WTC11 (cell line): ENCODE results near the gene MCM5. TPM values are rescaled to one million over a fixed set of nuclear protein-coding genes. Genes with fewer than 3 reads are reported as not detected.

Experiments
- ATAC-seq: fragments of 200-7000 bp; cut with Tn5 transposase; 2 replicates; pipeline ENCODE4 v1.10.0; 2021; ENCODE audit warnings: mild to moderate bottlenecking, moderate library complexity
- CTCF ChIA-PET: fragments of 300-600 bp; sonication (Branson Sonifier 250); formaldehyde crosslinking; loops from one replicate; lab custom pipeline; 2021; ENCODE audit warnings: antibody characterized with exemption; lab: Charles Lee
- POLR2A ChIA-PET: fragments of 350-600 bp; sonication (Branson Sonifier 250); formaldehyde crosslinking; loops from one replicate; lab custom pipeline; 2021; ENCODE audit warnings: antibody characterized with exemption; lab: Charles Lee
- DNase-seq: peaks from one replicate; pipeline ENCODE4 v3.0.0; 2021; ENCODE audit warnings: low spot score
- H3K27ac Mint-ChIP-seq: 2 replicates; pipeline ENCODE4 v1.8.0; 2021; ENCODE audit warnings: mixed read lengths
- H3K27me3 Mint-ChIP-seq: 2 replicates; pipeline ENCODE4 v1.8.0; 2021; ENCODE audit warnings: low read depth, mild to moderate bottlenecking, moderate library complexity, mixed read lengths
- H3K36me3 Mint-ChIP-seq: 2 replicates; pipeline ENCODE4 v1.8.0; 2021; ENCODE audit warnings: mixed read lengths
- H3K4me1 Mint-ChIP-seq: 2 replicates; pipeline ENCODE4 v1.8.0; 2022; ENCODE audit warnings: mixed read lengths
- H3K4me3 Mint-ChIP-seq: 2 replicates; pipeline ENCODE4 v1.8.0; 2021; ENCODE audit warnings: mild to moderate bottlenecking, moderate library complexity, mixed read lengths
- H3K9me3 Mint-ChIP-seq: 2 replicates; pipeline ENCODE4 v1.8.0; 2021; ENCODE audit warnings: mixed read lengths
- CREB1 ChIP-seq: sonication (generic); formaldehyde crosslinking; IDR thresholded peaks from 2 replicates; pipeline ENCODE4 v1.8.0; 2023; ENCODE audit warnings: mild to moderate bottlenecking, missing genetic modification reagents
- CTCF ChIP-seq: fragments of 200-600 bp; IDR thresholded peaks from 2 replicates; pipeline ENCODE4 v1.8.0; 2022; ENCODE audit warnings: antibody characterized with exemption
- EMX1 ChIP-seq: fragments of 250-450 bp; sonication (Bioruptor Pico); IDR thresholded peaks from 2 replicates; pipeline ENCODE4 v1.8.0; 2021; ENCODE audit warnings: mild to moderate bottlenecking
- FOXP1 ChIP-seq: sonication (generic); formaldehyde crosslinking; IDR thresholded peaks from 2 replicates; pipeline ENCODE4 v1.8.0; 2022; ENCODE audit warnings: missing genetic modification reagents, mild to moderate bottlenecking, moderate library complexity, borderline replicate concordance
- GRHL2 ChIP-seq: fragments of 250-450 bp; sonication (Bioruptor Pico); IDR thresholded peaks from 2 replicates; pipeline ENCODE4 v1.8.0; 2022; ENCODE audit warnings: mild to moderate bottlenecking, moderate library complexity; ENCODE audit not compliant: insufficient replicate concordance, severe bottlenecking
- MXD4 ChIP-seq: fragments of 250-450 bp; sonication (Bioruptor Pico); IDR thresholded peaks from 2 replicates; pipeline ENCODE4 v1.8.0; 2021; ENCODE audit warnings: mild to moderate bottlenecking, moderate library complexity, borderline replicate concordance
- NR1H2 ChIP-seq: sonication (generic); formaldehyde crosslinking; IDR thresholded peaks from 2 replicates; pipeline ENCODE4 v1.9.0; 2021; ENCODE audit warnings: mild to moderate bottlenecking, moderate library complexity, missing genetic modification reagents
- PRRX2 ChIP-seq: fragments of 250-450 bp; sonication (Bioruptor Pico); IDR thresholded peaks from 2 replicates; pipeline ENCODE4 v1.8.0; 2021; ENCODE audit warnings: mild to moderate bottlenecking
- RELA ChIP-seq: sonication (generic); formaldehyde crosslinking; IDR thresholded peaks from 2 replicates; pipeline ENCODE4 v1.8.1; 2022; ENCODE audit warnings: missing genetic modification reagents, mild to moderate bottlenecking, borderline replicate concordance
- TEAD1 ChIP-seq: sonication (generic); formaldehyde crosslinking; IDR thresholded peaks from 2 replicates; pipeline ENCODE4 v1.8.0; 2022; ENCODE audit warnings: mild to moderate bottlenecking, missing genetic modification reagents
- TEAD4 ChIP-seq: sonication (generic); formaldehyde crosslinking; IDR thresholded peaks from 2 replicates; pipeline ENCODE4 v1.8.0; 2022; ENCODE audit warnings: mild to moderate bottlenecking, missing genetic modification reagents
- ZNF232 ChIP-seq: sonication (generic); formaldehyde crosslinking; IDR thresholded peaks from 2 replicates; pipeline ENCODE4 v1.8.0; 2022; ENCODE audit warnings: mild to moderate bottlenecking, missing genetic modification reagents
- ZNF423 ChIP-seq: fragments of 250-450 bp; sonication (Bioruptor Pico); IDR thresholded peaks from 2 replicates; pipeline ENCODE4 v2.1.2; 2022; ENCODE audit warnings: mild to moderate bottlenecking, moderate library complexity
- total RNA-seq: library from RNA; stranded (reverse); gene quantifications from 3 replicates; pipeline ENCODE4 v1.2.3, GENCODE V29; 2021
- TF ChIP-seq, protein P1 (sequence below): sonication (generic); formaldehyde crosslinking; IDR thresholded peaks from 2 replicates; pipeline ENCODE4 v1.8.1; 2023; ENCODE audit warnings: mild to moderate bottlenecking, missing genetic modification reagents, borderline replicate concordance
- TF ChIP-seq, protein P2 (sequence below): sonication (generic); formaldehyde crosslinking; IDR thresholded peaks from 2 replicates; pipeline ENCODE4 v1.8.0; 2022; ENCODE audit warnings: mild to moderate bottlenecking, missing genetic modification reagents
- TF ChIP-seq, protein P3 (sequence below): sonication (generic); formaldehyde crosslinking; IDR thresholded peaks from 2 replicates; pipeline ENCODE4 v1.8.0; 2023; ENCODE audit warnings: missing genetic modification reagents, mild to moderate bottlenecking, borderline replicate concordance
- TF ChIP-seq, protein P4 (sequence below): sonication (generic); formaldehyde crosslinking; IDR thresholded peaks from 2 replicates; pipeline ENCODE4 v1.8.1; 2022; ENCODE audit warnings: missing genetic modification reagents, borderline replicate concordance
- TF ChIP-seq, protein P5 (sequence below): sonication (generic); formaldehyde crosslinking; IDR thresholded peaks from 2 replicates; pipeline ENCODE4 v1.8.1; 2023; ENCODE audit warnings: mild to moderate bottlenecking, missing genetic modification reagents

Gene MCM5
- total RNA-seq, 1 experiment from 2014 or later: 261 TPM

DNA sequence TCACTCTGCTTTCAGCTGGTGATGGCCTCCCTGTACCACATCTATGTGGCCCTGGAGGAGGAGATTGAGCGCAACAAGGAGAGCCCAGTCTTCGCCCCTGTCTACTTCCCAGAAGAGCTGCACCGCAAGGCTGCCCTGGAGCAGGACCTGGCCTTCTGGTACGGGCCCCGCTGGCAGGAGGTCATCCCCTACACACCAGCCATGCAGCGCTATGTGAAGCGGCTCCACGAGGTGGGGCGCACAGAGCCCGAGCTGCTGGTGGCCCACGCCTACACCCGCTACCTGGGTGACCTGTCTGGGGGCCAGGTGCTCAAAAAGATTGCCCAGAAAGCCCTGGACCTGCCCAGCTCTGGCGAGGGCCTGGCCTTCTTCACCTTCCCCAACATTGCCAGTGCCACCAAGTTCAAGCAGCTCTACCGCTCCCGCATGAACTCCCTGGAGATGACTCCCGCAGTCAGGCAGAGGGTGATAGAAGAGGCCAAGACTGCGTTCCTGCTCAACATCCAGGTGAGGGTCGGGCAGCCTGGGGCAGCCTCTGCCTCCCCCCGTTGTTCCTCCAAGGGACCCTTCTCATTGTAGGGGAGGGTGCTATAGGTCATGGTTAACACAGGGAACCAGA, 13.2 kb upstream of the MCM5 start:
- CTCF ChIA-PET: no interaction called here
- peaks cover 5% of the 10 kb centered on the region; the same call in 1 of the 2 replicates for H3K36me3 Mint-ChIP-seq
- no peaks in the 10 kb centered on the region for H3K9me3 Mint-ChIP-seq
- ATAC-seq: no peak
- TF ChIP-seq PRRX2: no peak
- no peak for TF ChIP-seq CTCF
- no peak for TF ChIP-seq TEAD4 (CRISPR knock-in tag)
- TF ChIP-seq GRHL2 (CRISPR knock-in tag): no peak
- TF ChIP-seq ZNF423 (CRISPR knock-in tag): no peak
- TF ChIP-seq NR1H2 (CRISPR knock-in tag): no peak
- TF ChIP-seq, protein P1, sequence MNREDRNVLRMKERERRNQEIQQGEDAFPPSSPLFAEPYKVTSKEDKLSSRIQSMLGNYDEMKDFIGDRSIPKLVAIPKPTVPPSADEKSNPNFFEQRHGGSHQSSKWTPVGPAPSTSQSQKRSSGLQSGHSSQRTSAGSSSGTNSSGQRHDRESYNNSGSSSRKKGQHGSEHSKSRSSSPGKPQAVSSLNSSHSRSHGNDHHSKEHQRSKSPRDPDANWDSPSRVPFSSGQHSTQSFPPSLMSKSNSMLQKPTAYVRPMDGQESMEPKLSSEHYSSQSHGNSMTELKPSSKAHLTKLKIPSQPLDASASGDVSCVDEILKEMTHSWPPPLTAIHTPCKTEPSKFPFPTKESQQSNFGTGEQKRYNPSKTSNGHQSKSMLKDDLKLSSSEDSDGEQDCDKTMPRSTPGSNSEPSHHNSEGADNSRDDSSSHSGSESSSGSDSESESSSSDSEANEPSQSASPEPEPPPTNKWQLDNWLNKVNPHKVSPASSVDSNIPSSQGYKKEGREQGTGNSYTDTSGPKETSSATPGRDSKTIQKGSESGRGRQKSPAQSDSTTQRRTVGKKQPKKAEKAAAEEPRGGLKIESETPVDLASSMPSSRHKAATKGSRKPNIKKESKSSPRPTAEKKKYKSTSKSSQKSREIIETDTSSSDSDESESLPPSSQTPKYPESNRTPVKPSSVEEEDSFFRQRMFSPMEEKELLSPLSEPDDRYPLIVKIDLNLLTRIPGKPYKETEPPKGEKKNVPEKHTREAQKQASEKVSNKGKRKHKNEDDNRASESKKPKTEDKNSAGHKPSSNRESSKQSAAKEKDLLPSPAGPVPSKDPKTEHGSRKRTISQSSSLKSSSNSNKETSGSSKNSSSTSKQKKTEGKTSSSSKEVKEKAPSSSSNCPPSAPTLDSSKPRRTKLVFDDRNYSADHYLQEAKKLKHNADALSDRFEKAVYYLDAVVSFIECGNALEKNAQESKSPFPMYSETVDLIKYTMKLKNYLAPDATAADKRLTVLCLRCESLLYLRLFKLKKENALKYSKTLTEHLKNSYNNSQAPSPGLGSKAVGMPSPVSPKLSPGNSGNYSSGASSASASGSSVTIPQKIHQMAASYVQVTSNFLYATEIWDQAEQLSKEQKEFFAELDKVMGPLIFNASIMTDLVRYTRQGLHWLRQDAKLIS: no peak
- TF ChIP-seq, protein P2, sequence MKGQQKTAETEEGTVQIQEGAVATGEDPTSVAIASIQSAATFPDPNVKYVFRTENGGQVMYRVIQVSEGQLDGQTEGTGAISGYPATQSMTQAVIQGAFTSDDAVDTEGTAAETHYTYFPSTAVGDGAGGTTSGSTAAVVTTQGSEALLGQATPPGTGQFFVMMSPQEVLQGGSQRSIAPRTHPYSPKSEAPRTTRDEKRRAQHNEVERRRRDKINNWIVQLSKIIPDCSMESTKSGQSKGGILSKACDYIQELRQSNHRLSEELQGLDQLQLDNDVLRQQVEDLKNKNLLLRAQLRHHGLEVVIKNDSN: no peak
- TF ChIP-seq ZNF232 (CRISPR knock-in tag): no peak
- no peak for TF ChIP-seq FOXP1 (CRISPR knock-in tag)
- TF ChIP-seq MXD4 (CRISPR knock-in tag): no peak
- TF ChIP-seq, all 79 proteins: peak for 0
- Mint-ChIP-seq H3K27me3 (no peaks in the 10 kb centered on the region), H3K27ac (no peak overlapping the region), H3K4me3 (no peak overlapping the region), H3K4me1 (peaks cover 5% of the 10 kb centered on the region)
- POLR2A ChIA-PET: interaction anchor here (0.5 kb wide), 1 partner anchor 47 kb away, joined by 10 read pairs; no protein-coding TSS in a partner anchor
- no peak for DNase-seq

- DNase-seq (no peak), ATAC-seq (no peak)
- Mint-ChIP-seq H3K27me3 (no peaks in the 10 kb centered on the region), H3K4me1 (no peaks in the 10 kb centered on the region), H3K27ac (no peak overlapping the region), H3K36me3 (peaks cover 10% of the 10 kb centered on the region), H3K9me3 (no peaks in the 10 kb centered on the region), H3K4me3 (no peak overlapping the region)
- CTCF ChIA-PET: no interaction called here
- POLR2A ChIA-PET: no interaction called here
- TF ChIP-seq CREB1 (CRISPR knock-in tag): no peak
- TF ChIP-seq, protein P3, sequence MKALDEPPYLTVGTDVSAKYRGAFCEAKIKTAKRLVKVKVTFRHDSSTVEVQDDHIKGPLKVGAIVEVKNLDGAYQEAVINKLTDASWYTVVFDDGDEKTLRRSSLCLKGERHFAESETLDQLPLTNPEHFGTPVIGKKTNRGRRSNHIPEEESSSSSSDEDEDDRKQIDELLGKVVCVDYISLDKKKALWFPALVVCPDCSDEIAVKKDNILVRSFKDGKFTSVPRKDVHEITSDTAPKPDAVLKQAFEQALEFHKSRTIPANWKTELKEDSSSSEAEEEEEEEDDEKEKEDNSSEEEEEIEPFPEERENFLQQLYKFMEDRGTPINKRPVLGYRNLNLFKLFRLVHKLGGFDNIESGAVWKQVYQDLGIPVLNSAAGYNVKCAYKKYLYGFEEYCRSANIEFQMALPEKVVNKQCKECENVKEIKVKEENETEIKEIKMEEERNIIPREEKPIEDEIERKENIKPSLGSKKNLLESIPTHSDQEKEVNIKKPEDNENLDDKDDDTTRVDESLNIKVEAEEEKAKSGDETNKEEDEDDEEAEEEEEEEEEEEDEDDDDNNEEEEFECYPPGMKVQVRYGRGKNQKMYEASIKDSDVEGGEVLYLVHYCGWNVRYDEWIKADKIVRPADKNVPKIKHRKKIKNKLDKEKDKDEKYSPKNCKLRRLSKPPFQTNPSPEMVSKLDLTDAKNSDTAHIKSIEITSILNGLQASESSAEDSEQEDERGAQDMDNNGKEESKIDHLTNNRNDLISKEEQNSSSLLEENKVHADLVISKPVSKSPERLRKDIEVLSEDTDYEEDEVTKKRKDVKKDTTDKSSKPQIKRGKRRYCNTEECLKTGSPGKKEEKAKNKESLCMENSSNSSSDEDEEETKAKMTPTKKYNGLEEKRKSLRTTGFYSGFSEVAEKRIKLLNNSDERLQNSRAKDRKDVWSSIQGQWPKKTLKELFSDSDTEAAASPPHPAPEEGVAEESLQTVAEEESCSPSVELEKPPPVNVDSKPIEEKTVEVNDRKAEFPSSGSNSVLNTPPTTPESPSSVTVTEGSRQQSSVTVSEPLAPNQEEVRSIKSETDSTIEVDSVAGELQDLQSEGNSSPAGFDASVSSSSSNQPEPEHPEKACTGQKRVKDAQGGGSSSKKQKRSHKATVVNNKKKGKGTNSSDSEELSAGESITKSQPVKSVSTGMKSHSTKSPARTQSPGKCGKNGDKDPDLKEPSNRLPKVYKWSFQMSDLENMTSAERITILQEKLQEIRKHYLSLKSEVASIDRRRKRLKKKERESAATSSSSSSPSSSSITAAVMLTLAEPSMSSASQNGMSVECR (CRISPR knock-in tag): no peak
- TF ChIP-seq TEAD1: no peak
- TF ChIP-seq, protein P4, sequence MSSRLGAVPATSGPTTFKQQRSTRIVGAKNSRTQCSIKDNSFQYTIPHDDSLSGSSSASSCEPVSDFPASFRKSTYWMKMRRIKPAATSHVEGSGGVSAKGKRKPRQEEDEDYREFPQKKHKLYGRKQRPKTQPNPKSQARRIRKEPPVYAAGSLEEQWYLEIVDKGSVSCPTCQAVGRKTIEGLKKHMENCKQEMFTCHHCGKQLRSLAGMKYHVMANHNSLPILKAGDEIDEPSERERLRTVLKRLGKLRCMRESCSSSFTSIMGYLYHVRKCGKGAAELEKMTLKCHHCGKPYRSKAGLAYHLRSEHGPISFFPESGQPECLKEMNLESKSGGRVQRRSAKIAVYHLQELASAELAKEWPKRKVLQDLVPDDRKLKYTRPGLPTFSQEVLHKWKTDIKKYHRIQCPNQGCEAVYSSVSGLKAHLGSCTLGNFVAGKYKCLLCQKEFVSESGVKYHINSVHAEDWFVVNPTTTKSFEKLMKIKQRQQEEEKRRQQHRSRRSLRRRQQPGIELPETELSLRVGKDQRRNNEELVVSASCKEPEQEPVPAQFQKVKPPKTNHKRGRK (CRISPR knock-in tag): no peak
- TF ChIP-seq NR1H2 (CRISPR knock-in tag): no peak
- TF ChIP-seq RELA (CRISPR knock-in tag): no peak
- TF ChIP-seq PRRX2: no peak
- no peak for TF ChIP-seq EMX1 (CRISPR knock-in tag)
- TF ChIP-seq, protein P5, sequence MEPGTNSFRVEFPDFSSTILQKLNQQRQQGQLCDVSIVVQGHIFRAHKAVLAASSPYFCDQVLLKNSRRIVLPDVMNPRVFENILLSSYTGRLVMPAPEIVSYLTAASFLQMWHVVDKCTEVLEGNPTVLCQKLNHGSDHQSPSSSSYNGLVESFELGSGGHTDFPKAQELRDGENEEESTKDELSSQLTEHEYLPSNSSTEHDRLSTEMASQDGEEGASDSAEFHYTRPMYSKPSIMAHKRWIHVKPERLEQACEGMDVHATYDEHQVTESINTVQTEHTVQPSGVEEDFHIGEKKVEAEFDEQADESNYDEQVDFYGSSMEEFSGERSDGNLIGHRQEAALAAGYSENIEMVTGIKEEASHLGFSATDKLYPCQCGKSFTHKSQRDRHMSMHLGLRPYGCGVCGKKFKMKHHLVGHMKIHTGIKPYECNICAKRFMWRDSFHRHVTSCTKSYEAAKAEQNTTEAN (CRISPR knock-in tag): no peak
Measured at GRCh38 chr22:35390933-35391332, 9.0 kb upstream of the MCM5 start.
